Fibroblast of pulmonary artery (primary cell): ENCODE measurements around the gene FGD5.

Source experiments
- DNase-seq: peaks from one replicate; pipeline ENCODE4 v3.0.0-alpha.2; 2010; ENCODE audit warnings: low read depth
- H3K4me3 ChIP-seq: replicated peaks from 2 replicates; pipeline ENCODE4 v1.5.1; 2011; ENCODE audit warnings: low read depth, mild to moderate bottlenecking, control low read depth, low read length, moderate library complexity
- CTCF ChIP-seq: IDR thresholded peaks from 2 replicates; pipeline ENCODE4 v1.5.1; 2011; ENCODE audit warnings: mild to moderate bottlenecking, control low read depth, low read length, inconsistent platforms; ENCODE audit errors: missing control alignments

The FGD5 gene

GRCh38 chr3:14773281-14773680 lies 45.5 kb upstream of the FGD5 start:
- no peak for DNase-seq
- no peak for TF ChIP-seq CTCF
- H3K4me3 ChIP-seq, result no peak overlapping the region

- no peak for TF ChIP-seq CTCF
- DNase-seq, result no peak
- no peak overlapping the region for H3K4me3 ChIP-seq
Measured at GRCh38 chr3:14773691-14774128, 45.1 kb upstream of the FGD5 start.

- no peak for TF ChIP-seq CTCF
- DNase-seq, result no peak
- no peak overlapping the region for H3K4me3 ChIP-seq
Measured at GRCh38 chr3:14774431-14774830, 44.3 kb upstream of the FGD5 start.

- no peak for DNase-seq
- no peak overlapping the region for H3K4me3 ChIP-seq
- no peak for TF ChIP-seq CTCF
Measured at GRCh38 chr3:14775011-14775410, 43.8 kb upstream of the FGD5 start.

GRCh38 chr3:14775563-14775962 lies 43.2 kb upstream of the FGD5 start:
- no peak for DNase-seq
- no peak overlapping the region for H3K4me3 ChIP-seq
- no peak for TF ChIP-seq CTCF

GRCh38 chr3:14779069-14779685 lies 39.6 kb upstream of the FGD5 start:
- no peak overlapping the region for H3K4me3 ChIP-seq
- no peak for DNase-seq
- no peak for TF ChIP-seq CTCF

GRCh38 chr3:14780927-14781507 lies 37.7 kb upstream of the FGD5 start:
- peak; percentile 63 for DNase-seq

More at GRCh38 chr3:14780927-14781507, 37.7 kb upstream of the FGD5 start:
- no peak overlapping the region for H3K4me3 ChIP-seq
- TF ChIP-seq CTCF, result peak; percentile 71
